Activated T-helper 17 cell treated with anti-CD3 and anti-CD28 coated beads, Interleukin-2, amount 50 U/mL, for 72 hours (primary cell): ENCODE measurements around the gene ACY1. TPM values are rescaled to one million over a fixed set of nuclear protein-coding genes. Genes with fewer than 3 reads are reported as not detected.
"Not testable (repeated sequence)": the region's sequence is repeated elsewhere in the genome, so short reads cannot be mapped to it uniquely, and the experiment has no call there.

Experiments used
- ATAC-seq: fragments of 150-1000 bp; cut with Tn5 transposase; replicated peaks from 2 replicates; pipeline ENCODE4 v1.10.0; 2021; ENCODE audit warnings: mild to moderate bottlenecking, moderate library complexity
- H3K27ac Mint-ChIP-seq: one replicate; pipeline ENCODE4 v1.8.0; 2022; ENCODE audit warnings: mixed read lengths
- H3K27me3 Mint-ChIP-seq: one replicate; pipeline ENCODE4 v1.8.0; 2022; ENCODE audit warnings: mixed read lengths
- H3K36me3 Mint-ChIP-seq: one replicate; pipeline ENCODE4 v1.8.0; 2022; ENCODE audit warnings: low read depth, mild to moderate bottlenecking, mixed read lengths
- H3K4me1 Mint-ChIP-seq: one replicate; pipeline ENCODE4 v1.8.0; 2022; ENCODE audit warnings: mixed read lengths
- H3K4me3 Mint-ChIP-seq: one replicate; pipeline ENCODE4 v1.8.0; 2022; ENCODE audit warnings: mild to moderate bottlenecking, mixed read lengths
- H3K9me3 Mint-ChIP-seq: one replicate; pipeline ENCODE4 v1.8.0; 2022; ENCODE audit warnings: mixed read lengths
- total RNA-seq, 2 donors: library from RNA; stranded (reverse); gene quantifications; one replicate each; pipeline ENCODE4 v1.2.3, GENCODE V29; 2022

Gene ACY1
- total RNA-seq, 2 donors from 2014 or later: 39.5 to 49.9 TPM

GRCh38 chr3:51977446-51978142 is 5.7 kb upstream of the ACY1 start:
- H3K27me3 Mint-ChIP-seq: no peaks in the 10 kb centered on the region
- peak overlapping the region; percentile 52 for H3K4me3 Mint-ChIP-seq
- no peak for ATAC-seq
- H3K27ac Mint-ChIP-seq: peak overlapping the region; percentile 62
- peaks cover 6% of the 10 kb centered on the region for H3K36me3 Mint-ChIP-seq
- H3K9me3 Mint-ChIP-seq: no peaks in the 10 kb centered on the region
- H3K4me1 Mint-ChIP-seq: peaks cover 17% of the 10 kb centered on the region

- H3K27me3 Mint-ChIP-seq: no peaks in the 10 kb centered on the region
- H3K36me3 Mint-ChIP-seq: peaks cover 10% of the 10 kb centered on the region
- ATAC-seq: no peak
- no peak overlapping the region for H3K4me3 Mint-ChIP-seq
- no peak overlapping the region for H3K27ac Mint-ChIP-seq
- H3K4me1 Mint-ChIP-seq: peaks cover 17% of the 10 kb centered on the region
- H3K9me3 Mint-ChIP-seq: no peaks in the 10 kb centered on the region
These were observed 5.2 kb upstream of the ACY1 start for GRCh38 chr3:51978143-51978502.

GRCh38 chr3:51980253-51980652 is 3.1 kb upstream of the ACY1 start:
- peaks cover 10% of the 10 kb centered on the region for H3K36me3 Mint-ChIP-seq
- H3K27me3 Mint-ChIP-seq: no peaks in the 10 kb centered on the region
- ATAC-seq: no peak
- no peak overlapping the region for H3K27ac Mint-ChIP-seq
- H3K4me1 Mint-ChIP-seq: peaks cover 16% of the 10 kb centered on the region
- H3K4me3 Mint-ChIP-seq: no peak overlapping the region
- H3K9me3 Mint-ChIP-seq: no peaks in the 10 kb centered on the region

- peak; percentile 56 for ATAC-seq
- H3K9me3 Mint-ChIP-seq: no peaks in the 10 kb centered on the region
- peaks cover 10% of the 10 kb centered on the region for H3K36me3 Mint-ChIP-seq
- peak overlapping the region; percentile 79 for H3K27ac Mint-ChIP-seq
- peak overlapping the region; percentile 90 for H3K4me3 Mint-ChIP-seq
- peaks cover 4% of the 10 kb centered on the region for H3K4me1 Mint-ChIP-seq
- H3K27me3 Mint-ChIP-seq: no peaks in the 10 kb centered on the region
These were observed 940 bp upstream of the ACY1 start for GRCh38 chr3:51982352-51982837.

DNA sequence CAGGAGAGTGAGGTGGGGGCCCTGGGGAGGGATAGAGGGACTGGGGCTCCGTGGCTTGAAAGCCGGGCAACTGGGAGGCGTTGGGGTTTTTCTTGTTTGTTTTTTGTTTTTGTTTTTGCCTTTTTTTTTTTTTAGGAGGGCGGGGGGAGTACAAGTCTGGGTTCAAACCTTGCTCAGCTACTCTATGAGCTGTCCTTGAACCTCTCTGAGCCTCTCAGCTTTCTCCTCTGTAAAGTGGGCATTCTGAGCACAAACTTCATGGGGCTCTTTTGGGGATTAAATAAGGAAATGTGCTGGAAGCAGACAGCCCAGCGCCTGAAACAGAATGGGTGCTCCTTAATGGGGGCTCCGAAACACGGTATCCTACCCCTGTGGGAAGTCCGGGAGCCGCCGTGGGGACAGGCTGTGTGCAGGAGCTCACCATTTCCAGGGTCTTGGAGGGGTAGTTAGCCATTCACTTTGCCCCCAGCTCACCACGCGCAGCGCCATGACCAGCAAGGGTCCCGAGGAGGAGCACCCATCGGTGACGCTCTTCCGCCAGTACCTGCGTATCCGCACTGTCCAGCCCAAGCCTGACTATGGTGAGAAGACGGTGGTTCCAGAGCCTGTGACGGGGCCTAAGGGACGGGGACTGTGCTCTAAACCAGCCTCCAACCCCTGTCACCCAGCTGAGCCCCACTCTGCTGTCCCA is 388 bp downstream of the ACY1 start:
- H3K36me3 Mint-ChIP-seq: peaks cover 10% of the 10 kb centered on the region
- H3K27ac Mint-ChIP-seq: peak overlapping the region; percentile 79
- H3K4me3 Mint-ChIP-seq: peak overlapping the region; percentile 90
- no peaks in the 10 kb centered on the region for H3K9me3 Mint-ChIP-seq
- H3K27me3 Mint-ChIP-seq: no peaks in the 10 kb centered on the region
- peaks cover 6% of the 10 kb centered on the region for H3K4me1 Mint-ChIP-seq
- no peak for ATAC-seq

DNA sequence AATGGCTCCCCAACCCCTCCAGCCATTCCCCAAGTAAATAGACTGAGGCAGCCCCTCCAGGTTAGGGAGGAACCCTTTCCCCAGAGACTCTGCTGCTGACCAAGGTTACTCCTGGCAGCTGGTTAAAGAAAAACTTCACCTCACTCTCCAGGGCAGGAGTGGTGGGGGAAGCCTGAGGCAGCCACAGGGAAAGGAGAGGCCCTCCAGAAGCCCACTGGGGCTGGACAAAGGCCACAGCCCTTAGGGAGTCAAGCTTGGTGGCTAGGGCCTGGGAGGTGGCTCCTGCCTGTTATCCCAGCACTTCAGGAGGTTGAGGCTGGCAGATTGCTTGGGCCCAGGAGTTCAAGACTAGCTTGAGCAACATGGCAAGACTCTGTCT is 923 bp downstream of the ACY1 start:
- Mint-ChIP-seq H3K27ac (peak overlapping the region; percentile 79), H3K4me3 (peak overlapping the region; percentile 90), H3K36me3 (peaks cover 10% of the 10 kb centered on the region), H3K27me3 (no peaks in the 10 kb centered on the region), H3K4me1 (peaks cover 10% of the 10 kb centered on the region), H3K9me3 (no peaks in the 10 kb centered on the region)
- ATAC-seq: no peak

DNA sequence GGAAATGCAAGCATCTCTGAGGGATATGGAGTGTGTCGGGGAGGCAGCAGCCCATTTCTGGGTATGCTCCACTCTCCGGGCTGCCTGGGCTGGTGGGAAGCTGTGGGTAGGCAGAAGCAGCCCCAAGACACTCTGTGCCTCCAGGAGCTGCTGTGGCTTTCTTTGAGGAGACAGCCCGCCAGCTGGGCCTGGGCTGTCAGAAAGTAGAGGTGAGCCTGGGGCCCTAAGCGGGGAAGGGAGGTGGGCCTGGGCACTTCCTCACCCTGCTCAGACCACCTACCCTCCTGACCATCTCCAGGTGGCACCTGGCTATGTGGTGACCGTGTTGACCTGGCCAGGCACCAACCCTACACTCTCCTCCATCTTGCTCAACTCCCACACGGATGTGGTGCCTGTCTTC is 1.7 kb downstream of the ACY1 start:
- no peaks in the 10 kb centered on the region for H3K27me3 Mint-ChIP-seq
- H3K4me1 Mint-ChIP-seq: peaks cover 10% of the 10 kb centered on the region
- H3K4me3 Mint-ChIP-seq: peak overlapping the region; percentile 21
- peak overlapping the region; percentile 25 for H3K27ac Mint-ChIP-seq
- peaks cover 10% of the 10 kb centered on the region for H3K36me3 Mint-ChIP-seq
- no peaks in the 10 kb centered on the region for H3K9me3 Mint-ChIP-seq
- no peak for ATAC-seq

DNA sequence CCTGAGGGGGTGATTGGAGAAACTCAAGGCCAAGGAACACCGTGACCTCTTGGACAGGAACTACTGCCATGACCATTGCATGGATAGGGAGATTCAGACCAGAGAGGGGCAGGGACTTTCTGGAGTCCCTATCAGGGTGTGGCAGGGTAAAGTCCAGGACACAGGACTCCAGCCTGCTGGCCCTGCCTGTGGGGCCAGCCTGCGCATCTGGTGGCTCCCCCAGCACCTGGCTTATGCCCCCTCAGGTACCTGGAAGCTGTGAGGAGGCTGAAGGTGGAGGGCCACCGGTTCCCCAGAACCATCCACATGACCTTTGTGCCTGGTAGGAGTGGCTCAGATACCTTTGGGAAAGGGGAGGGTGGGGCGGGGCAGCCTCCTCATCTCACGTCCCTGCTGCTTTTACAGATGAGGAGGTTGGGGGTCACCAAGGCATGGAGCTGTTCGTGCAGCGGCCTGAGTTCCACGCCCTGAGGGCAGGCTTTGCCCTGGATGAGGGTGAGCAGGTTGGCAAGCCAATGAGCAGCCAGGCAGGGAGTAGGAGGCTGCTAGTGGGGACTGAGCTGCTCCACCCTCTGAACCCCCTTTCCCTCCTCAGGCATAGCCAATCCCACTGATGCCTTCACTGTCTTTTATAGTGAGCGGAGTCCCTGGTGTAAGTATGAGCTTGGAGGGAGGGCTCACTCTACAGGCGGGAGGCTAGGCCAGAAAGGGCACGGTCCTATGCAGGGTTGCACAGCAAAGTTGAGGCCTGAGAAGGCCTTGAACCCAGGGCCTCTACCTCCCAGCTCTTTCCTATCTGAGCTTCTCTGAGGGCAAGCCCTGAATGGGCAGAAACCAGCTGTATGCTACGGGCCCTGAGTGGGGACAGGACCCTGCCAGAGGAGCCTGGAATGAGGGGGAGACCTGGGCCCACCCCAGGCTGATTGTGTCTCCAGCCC is 2.9 kb downstream of the ACY1 start:
- peak overlapping the region; percentile 46 for H3K27ac Mint-ChIP-seq
- peaks cover 10% of the 10 kb centered on the region for H3K4me1 Mint-ChIP-seq
- peaks cover 13% of the 10 kb centered on the region for H3K36me3 Mint-ChIP-seq
- no peak for ATAC-seq
- H3K9me3 Mint-ChIP-seq: no peaks in the 10 kb centered on the region
- H3K27me3 Mint-ChIP-seq: no peaks in the 10 kb centered on the region
- no peak overlapping the region for H3K4me3 Mint-ChIP-seq

DNA sequence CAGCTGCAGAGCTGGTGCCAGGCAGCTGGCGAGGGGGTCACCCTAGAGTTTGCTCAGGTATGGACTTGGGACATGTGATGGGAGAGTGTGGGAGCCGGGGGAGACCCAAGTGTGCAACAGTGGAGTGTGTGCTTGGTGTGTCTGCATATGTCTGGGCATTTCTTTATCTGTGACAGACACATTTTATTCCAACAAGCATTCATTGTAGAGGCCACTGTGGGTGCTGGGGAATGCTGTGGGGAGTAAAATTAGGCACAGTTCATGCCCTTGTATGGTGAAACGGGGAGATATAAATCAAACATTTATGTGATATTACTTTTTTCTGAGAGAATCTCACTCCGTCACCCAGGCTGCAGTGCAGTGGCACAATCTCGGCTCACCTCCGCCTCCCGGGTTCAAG is 4.2 kb downstream of the ACY1 start:
- peak overlapping the region; percentile 46 for H3K27ac Mint-ChIP-seq
- H3K9me3 Mint-ChIP-seq: no peaks in the 10 kb centered on the region
- peaks cover 21% of the 10 kb centered on the region for H3K36me3 Mint-ChIP-seq
- H3K4me1 Mint-ChIP-seq: peaks cover 9% of the 10 kb centered on the region
- no peak for ATAC-seq
- no peak overlapping the region for H3K4me3 Mint-ChIP-seq
- H3K27me3 Mint-ChIP-seq: no peaks in the 10 kb centered on the region

DNA sequence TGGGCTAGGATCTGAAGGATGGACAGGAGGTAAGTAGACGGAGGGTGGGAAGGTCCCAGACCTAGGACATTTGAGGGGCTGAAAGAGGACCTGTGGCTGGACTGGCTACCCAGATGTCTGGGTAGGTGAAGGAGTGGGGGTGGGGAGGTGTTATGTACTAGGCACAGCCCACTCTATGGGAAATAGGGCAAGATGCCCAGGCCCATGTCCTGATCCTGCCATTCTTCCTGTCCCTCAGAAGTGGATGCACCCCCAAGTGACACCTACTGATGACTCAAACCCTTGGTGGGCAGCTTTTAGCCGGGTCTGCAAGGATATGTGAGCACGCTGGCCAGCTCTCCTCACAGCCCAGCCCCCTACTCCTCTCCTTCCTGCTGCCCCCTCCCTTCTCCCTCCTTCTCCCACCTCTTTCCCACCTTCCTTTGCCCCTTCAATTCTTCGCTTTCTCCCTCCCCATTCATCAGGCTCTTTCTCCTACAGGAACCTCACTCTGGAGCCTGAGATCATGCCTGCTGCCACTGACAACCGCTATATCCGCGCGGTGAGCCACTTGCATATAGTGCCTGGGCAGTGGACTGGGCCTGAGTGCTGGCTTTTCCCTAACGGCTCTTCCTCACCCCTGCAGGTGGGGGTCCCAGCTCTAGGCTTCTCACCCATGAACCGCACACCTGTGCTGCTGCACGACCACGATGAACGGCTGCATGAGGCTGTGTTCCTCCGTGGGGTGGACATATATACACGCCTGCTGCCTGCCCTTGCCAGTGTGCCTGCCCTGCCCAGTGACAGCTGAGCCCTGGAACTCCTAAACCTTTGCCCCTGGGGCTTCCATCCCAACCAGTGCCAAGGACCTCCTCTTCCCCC is 5.2 kb downstream of the ACY1 start:
- Mint-ChIP-seq H3K4me1 (peaks cover 10% of the 10 kb centered on the region), H3K36me3 (peaks cover 26% of the 10 kb centered on the region), H3K4me3 (no peak overlapping the region), H3K27me3 (no peaks in the 10 kb centered on the region), H3K27ac (peak overlapping the region; percentile 82), H3K9me3 (no peaks in the 10 kb centered on the region)
- no peak for ATAC-seq

GRCh38 chr3:51990501-51990971 is 7.2 kb downstream of the ACY1 start:
- H3K36me3 Mint-ChIP-seq: peaks cover 46% of the 10 kb centered on the region
- H3K4me3 Mint-ChIP-seq: not testable (repeated sequence)

GRCh38 chr3:51992017-51992682 is 8.8 kb downstream of the ACY1 start:
- H3K4me3 Mint-ChIP-seq: peak overlapping the region; percentile 97
- peaks cover 51% of the 10 kb centered on the region for H3K36me3 Mint-ChIP-seq
- no peaks in the 10 kb centered on the region for H3K27me3 Mint-ChIP-seq
- ATAC-seq: no peak
- H3K9me3 Mint-ChIP-seq: no peaks in the 10 kb centered on the region
- H3K4me1 Mint-ChIP-seq: peaks cover 18% of the 10 kb centered on the region
- peak overlapping the region; percentile 100 for H3K27ac Mint-ChIP-seq

More at GRCh38 chr3:51990501-51990971, 7.2 kb downstream of the ACY1 start:
- H3K4me1 Mint-ChIP-seq: peaks cover 15% of the 10 kb centered on the region
- H3K27me3 Mint-ChIP-seq, ATAC-seq, H3K9me3 Mint-ChIP-seq, H3K27ac Mint-ChIP-seq: not testable (repeated sequence)

DNA sequence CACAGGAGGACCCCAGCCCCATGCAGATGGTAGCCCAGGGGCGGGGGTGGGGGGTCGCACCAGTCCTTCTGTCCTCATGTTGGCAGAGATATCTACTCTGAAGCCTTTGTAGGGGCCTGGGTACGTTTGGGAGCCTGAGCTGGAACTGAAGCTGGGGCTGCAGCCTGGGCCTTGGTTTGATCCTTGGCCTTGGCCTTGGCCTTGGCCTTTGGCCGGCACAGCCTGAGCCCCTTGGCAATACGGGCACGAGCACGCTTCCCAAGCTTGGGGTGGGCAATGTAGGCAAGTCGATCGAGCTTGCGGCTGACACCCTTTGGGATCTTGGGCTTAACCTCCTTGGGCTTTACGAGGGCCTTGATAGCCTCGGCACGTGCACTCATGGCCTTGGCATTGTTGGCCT is 10.3 kb downstream of the ACY1 start:
- Mint-ChIP-seq H3K4me3 (peak overlapping the region; percentile 97), H3K36me3 (peaks cover 51% of the 10 kb centered on the region), H3K4me1 (peaks cover 16% of the 10 kb centered on the region), H3K27ac (peak overlapping the region; percentile 100)
- not testable (repeated sequence) for H3K27me3 Mint-ChIP-seq, H3K9me3 Mint-ChIP-seq, ATAC-seq
